Measurements from ENCODE around the gene CRY2.

The CRY2 gene

DNA sequence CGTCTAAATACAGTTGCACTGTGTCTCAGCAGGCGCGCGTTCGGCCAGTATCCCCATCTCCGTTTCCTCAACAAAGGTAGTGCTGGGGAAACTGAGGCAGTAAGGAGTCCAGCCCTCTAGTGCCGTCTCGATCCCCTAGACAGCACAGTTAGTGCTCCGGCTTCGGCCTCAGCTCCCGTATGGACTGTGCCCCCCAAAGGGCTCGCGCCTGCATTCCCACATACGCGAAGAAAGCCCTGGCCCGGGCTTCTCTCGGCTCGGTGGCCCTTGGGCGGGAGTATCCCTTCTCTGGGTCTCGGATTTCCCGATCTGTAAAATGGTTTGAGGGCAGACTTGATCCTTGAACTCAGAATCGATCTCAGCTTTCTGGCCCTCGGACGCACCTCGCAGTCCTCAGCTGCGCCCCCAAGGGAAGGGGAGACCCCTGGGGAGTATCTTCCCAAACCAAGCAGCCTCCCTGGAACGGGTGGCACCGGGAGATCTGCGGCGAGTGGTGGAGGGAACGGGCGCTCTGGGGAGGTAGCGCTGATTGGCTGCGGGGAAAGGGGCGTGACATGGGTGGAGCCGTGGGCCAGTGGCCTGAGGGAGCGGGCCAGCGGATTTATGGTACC is 71.2 kb downstream of the CRY2 start:
- DNase-seq (ENCODE audit: low spot score): peak; percentile 64

DNA sequence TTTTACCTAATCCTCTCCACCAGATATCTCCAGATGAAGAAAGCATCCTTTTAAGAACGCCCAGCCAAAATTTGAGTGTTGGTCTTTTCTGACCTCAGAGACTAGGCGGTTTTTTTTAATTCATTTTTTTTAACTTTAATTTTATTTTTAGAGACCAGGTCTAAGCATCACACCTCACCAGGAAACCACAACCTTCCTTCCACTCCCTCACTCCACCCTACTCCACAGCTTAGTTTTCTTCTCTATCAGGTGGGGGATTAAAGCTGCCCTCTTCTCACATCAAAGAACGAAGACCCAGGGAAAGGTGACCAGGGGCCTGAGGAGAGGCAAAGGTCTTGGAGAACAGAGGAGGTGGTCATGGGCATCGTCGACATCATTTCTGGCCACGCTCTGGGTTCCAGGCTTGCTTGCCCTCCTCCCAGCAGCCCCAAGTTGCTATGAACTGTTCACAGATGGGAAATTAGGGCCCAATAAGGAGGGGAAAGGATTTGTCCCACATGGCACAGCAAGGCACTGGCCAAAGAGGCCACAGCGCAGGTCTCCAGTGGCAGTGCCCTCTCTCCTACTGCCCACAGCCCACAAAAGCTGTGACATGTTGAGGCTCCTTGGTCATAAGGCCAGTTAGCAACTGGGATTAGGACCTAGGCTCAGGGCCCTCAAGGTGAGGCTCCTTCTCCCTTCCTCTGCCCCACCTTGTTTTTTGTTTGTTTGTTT is 71.8 kb downstream of the CRY2 start:
- no peak for DNase-seq (ENCODE audit: low spot score)

DNA sequence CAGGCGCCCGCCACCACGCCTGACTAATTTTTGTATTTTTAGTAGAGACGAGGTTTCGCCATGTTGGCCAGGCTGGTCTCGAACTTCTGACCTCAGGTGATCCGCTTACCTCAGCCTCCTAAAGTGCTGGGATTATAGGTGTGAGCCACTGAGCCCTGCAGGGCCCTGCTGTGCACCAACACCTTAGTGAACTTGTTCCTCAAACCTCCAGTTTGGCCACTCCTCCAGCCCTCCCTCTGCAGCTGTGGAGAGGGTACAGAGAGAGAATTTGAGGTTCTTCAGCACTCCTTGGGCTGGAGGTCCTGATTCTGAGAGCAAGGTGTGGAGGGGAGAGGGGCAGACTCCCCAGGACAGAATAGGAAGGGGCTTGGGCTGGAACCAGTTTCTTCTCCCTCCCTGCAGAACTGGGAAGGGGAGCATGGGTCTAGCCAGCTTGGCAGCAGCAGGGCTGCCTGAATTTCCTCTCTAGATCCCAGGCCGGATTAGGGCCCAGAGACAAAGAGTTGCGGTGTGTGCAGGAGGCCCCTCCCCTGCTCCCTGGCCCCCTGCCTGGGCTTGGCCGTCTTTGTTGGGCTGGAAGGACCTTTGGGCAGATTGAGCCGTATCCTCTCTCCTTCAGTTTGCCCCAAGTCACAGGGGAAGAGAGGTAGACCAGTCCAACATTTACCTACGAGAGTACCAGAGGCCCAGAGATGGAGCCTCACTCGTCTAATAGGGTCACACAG is 72.7 kb downstream of the CRY2 start:
- DNase-seq (ENCODE audit: low spot score): no peak

DNA sequence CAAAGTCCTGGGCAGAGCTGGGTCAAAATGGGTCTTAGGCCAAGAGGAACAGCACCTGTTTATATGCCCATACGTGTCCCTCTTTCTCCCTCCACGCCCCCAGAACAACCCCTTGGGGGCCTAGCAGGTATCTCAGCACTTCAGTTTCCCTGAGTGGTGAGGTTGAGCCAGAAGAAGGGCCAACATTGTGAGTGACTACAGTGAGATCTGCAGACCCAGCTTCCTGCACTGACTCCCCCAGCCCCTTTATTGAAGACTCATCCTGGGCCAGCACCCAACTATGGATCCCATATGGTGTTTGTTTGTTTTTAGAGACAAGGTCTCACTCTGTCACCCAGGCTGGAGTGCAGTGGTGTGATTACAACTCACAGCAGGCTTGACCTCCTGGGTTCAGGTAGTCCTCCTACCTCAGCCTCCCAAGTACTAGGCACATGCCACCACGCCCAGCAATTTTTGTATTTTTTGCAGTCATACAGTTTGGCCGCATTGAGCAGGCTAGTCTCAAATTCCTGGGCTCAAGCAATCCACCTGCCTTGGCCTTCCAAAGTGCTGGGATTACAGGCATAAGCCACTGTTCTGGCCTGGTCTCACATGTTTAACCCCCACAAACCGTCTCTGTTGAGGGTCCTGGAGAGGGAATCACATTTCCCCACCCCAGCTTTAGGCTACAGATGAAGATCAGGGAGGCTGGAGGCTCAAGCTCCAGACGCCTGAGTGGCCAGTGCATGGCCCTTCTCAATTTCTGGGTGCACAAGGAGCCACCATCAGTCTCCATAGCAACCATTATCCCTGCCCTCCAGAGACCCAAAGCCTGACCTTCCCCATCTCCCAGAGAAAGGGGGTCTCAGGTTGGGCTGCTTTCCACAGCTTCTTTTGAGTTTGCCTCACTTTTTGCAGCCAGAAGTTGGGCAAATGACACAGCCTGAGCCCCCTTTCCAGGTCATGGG is 73.5 kb downstream of the CRY2 start:
- no peak for DNase-seq (ENCODE audit: low spot score)

DNA sequence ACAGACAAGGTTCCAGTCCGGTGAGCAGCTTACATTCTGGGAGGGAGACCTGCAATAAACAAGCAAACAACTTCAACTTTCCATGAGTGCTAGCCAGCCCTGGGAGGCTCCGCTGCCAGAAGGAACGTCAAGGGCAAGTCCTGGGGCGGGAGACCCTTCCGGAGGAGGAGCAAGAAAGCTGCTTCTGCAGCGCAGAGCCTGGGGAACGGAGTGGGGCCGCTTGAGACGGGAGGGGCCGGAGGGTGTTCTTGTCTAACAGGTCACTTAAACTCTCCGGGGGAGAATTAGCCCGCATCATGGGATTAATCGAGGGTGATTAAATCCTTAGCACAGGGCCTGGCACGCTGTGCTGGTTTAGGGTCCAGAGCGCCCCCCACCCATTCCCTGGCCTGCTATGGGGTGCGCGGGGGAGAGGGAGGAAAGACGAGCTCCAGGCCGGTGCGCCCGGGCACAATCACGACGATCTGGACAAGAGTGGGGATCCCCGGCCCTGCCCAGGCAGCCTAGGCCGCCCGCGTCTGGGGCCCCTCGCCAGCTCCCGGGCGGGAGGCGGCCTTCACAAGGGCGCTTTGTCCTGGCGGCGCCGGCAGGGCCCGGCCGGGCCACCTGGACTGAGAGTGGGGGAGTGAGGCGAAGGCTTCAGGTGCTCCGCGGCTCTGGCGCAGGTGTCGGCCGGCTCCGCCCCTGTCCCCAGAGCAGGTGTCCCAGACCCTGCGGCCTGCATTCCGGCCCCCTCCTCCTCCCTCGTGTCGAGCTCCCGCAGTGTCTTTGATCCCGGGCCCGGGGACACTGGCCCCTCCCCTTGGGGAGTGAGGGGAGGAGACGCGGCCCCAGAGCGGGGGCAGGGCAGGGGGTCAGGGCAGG is 74.5 kb downstream of the CRY2 start:
- DNase-seq (ENCODE audit: low spot score): no peak

DNA sequence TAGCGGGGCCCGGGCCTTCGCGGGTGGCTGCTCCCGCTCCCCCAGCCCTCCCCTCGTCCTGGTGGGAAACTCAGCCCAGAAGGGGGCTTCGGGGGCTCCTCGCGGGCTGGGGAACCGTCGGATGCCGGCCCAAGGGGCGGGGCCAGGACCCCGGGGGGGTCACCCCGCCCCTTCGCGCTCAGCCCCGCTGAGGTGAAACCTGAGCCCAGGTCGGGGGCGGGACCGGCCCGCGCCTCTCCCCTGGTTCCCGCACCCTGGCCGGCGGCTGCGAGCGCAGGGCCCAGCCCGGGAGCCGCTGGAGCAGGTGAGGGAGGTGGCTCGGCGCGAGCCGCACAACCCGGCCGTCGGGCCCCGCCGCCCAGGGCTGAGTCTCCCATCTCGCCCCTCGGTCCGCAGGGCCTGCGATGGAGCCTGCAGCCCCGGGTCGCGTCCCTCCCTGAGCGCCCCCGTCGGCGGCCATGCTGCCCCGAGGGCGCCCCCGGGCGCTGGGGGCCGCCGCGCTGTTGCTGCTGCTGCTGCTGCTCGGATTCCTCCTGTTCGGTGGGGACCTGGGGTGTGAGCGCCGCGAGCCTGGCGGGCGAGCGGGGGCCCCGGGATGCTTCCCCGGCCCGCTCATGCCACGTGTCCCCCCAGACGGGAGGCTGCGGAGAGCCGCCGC is 75.3 kb downstream of the CRY2 start, which contains the start of gene LARGE2:
Gene LARGE2, plus strand, starts transcription at position 232 of the 658 bp plus-strand sequence. Its CDS starts 227 bp downstream, at position 459.
- no peak for DNase-seq (ENCODE audit: low spot score)

DNA sequence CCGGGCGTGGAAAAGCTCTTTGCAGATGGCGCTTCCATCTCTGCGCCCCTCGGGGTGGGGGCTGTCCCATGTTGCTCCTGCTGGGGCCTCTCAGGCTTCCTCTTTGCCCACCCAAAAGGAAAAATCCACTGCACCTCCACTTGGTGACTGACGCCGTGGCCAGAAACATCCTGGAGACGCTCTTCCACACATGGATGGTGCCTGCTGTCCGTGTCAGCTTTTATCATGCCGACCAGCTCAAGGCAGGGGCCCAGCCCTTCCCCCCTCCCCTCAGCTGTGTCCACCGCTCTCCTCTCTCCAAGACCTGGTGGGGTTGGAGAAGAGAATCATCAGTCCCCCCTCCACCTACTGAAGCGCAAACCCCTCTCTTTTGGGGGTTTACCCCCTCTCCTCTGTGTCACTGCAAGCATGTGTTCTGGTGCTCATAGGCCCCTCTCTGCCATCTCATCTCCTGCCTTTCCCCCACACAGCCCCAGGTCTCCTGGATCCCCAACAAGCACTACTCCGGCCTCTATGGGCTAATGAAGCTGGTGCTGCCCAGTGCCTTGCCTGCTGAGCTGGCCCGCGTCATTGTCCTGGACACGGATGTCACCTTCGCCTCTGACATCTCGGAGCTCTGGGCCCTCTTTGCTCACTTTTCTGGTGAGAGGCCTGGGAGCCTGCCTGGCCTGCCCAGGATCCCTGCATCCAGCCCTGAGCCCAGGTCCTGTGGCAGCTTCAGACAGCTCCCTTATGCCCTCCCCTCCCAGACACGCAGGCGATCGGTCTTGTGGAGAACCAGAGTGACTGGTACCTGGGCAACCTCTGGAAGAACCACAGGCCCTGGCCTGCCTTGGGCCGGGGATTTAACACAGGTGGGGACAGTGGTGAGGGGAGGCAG is 77.0 kb downstream of the CRY2 start:
- no peak for DNase-seq (ENCODE audit: low spot score)

DNA sequence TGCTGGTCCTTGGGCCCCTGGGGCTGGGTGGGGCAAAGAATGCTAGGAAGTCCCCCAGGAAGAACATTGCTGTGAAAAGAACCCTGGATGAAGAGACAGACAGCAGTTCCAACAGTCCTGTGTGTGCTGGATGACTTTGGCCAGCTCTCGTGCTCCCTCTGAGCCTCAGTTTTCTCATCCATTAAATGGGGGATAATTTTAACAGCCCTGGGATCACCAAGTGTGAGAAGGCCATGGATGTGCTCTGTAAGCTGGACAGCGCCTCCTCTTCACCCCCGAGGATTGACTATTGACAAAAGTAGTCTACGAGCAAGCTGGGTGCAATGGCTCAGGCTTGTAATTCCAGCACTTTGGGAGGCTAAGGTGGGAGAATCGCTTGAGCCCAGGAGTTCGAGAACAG is 77.7 kb downstream of the CRY2 start:
- no peak for DNase-seq (ENCODE audit: low spot score)

DNA sequence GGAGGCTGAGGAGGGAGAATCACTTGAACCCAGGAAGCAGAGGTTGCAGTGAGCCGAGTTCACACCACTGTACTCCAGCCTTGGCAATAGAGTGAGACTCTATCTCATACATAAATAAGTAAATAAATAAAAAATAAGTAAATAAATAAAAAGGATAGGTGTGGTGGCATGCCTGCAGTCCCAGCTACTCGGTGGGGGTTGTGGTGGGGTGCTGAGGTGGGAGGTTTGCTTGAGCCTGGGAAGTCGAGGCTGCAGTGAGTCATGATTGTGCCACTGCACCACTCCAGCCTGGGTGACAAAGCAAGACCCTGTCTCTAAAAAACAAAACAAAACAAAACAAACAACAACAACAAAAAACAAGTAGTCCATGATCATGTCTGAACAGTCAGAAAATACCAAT is 78.3 kb downstream of the CRY2 start:
- no peak for DNase-seq (ENCODE audit: low spot score)

DNA sequence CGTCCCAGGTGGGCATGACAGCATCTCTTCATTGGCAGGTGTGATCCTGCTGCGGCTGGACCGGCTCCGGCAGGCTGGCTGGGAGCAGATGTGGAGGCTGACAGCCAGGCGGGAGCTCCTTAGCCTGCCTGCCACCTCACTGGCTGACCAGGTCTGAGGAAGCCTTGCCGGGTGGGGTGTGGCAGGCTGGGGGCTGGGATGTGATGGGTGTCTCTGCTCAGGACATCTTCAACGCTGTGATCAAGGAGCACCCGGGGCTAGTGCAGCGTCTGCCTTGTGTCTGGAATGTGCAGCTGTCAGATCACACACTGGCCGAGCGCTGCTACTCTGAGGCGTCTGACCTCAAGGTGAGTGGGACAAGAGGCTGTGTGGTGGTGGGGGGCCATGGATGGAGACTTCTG is 78.7 kb downstream of the CRY2 start:
- DNase-seq (ENCODE audit: low spot score): no peak

DNA sequence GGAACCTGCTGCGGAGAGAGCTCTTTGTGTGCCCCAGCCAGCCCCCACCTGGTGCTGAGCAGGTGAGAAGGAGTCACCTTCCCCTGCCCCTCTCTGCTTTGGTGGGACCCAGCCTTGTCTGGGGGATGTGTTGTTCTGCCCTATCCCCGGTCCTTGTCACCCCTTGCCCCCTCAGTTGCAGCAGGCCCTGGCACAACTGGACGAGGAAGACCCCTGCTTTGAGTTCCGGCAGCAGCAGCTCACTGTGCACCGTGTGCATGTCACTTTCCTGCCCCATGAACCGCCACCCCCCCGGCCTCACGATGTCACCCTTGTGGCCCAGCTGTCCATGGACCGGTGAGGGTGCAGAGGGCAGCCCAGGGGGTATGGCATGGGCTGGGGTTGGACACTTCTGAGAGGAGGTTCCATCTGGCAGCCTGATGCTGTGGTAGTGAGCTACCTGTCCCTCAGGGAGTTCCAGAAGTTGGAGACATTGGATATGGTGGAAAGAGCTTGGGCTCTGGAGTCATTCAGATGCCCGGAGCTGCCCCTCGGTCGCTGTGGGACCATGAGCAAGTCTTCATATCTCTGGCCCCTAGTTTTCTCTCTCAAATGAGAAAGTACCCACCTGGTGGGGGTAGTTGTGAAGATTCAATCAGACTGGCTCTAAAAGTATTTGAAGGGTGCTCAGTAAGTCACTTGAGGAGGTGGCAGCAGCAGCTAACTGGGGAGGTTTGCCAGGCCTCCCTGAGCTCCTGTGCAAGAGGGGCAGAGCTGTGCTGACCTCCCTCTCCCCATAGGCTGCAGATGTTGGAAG is 79.5 kb downstream of the CRY2 start:
- no peak for DNase-seq (ENCODE audit: low spot score)

DNA sequence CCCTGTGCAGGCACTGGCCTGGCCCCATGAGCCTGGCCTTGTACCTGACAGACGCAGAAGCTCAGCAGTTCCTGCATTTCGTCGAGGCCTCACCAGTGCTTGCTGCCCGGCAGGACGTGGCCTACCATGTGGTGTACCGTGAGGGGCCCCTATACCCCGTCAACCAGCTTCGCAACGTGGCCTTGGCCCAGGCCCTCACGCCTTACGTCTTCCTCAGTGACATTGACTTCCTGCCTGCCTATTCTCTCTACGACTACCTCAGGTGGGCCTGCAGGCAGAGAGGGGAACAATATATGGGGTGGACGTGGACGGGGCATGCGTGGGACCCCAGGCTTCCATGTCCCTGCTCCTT is 80.0 kb downstream of the CRY2 start:
- DNase-seq (ENCODE audit: low spot score): no peak

DNA sequence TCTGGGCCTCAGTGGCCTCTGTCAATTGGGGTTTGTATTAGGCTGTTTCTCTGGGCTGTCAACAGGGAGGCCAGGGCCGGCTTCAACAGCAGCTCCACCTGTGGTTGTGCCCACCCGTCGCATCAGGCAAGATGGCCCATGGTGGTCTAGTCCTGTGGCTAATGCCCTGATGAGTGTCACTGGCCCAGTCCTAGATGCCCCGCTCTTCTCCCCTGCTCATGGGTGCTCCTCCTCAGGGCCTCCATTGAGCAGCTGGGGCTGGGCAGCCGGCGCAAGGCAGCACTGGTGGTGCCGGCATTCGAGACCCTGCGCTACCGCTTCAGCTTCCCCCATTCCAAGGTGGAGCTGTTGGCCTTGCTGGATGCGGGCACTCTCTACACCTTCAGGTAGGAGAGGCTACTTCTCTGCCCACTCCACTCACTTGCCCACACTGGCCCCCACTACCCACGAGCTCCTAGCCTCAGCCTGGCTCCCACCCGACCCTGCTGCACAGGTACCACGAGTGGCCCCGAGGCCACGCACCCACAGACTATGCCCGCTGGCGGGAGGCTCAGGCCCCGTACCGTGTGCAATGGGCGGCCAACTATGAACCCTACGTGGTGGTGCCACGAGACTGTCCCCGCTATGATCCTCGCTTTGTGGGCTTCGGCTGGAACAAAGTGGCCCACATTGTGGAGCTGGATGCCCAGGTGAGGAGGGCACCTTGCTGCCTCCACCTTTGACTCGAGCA is 80.6 kb downstream of the CRY2 start:
- DNase-seq (ENCODE audit: low spot score): no peak

DNA sequence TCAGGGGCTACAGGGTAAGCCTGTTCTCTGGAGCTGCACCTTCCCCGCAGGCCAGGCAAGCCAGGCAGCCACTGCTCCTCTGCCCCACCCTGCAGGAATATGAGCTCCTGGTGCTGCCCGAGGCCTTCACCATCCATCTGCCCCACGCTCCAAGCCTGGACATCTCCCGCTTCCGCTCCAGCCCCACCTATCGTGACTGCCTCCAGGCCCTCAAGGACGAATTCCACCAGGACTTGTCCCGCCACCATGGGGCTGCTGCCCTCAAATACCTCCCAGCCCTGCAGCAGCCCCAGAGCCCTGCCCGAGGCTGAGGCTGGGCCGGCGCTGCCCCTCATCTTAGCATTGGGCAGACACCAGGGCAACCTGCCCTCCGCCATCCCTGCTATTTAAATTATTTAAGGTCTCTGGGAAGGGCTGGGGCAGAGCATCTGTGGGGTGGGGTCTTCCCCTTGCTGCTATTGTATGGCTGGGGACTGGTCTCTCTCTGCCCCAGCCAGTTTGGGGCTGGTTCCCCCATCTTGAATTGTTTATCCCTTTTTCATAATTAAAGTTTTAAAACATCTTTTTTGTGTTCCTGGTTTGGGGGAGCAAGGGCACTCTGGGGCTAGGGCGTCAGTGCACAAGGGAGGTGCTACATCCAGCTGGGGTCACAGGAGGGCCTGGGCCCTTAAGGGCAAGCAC is 81.4 kb downstream of the CRY2 start:
- DNase-seq (ENCODE audit: low spot score): no peak

DNA sequence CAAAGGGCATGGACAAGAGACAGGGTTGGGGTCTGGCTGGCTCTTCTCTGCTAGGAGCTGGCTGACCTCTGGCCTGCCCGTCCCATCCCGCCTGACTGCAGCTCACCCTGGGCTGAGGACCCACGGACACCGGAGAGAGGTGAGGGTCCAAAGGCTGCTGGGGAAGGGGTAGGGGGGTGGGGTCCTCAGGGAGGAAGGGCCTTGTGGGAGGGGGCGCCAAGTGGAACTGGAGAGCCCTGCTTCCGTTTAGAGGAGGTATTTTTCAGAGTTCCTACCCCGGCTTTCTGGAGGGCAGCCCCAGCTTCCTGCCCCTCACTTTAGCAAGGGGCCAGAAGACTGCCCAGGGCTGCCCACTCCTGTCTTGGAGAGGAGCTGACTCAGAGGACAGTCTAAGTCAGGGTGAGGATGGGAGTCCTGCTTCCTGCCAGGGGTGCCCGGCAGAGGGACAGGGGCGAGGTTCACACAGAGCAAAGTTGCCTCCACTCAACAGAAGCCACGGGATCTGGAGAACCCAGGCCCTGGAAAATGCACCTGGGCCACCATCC is 82.3 kb downstream of the CRY2 start:
- no peak for DNase-seq (ENCODE audit: low spot score)

DNA sequence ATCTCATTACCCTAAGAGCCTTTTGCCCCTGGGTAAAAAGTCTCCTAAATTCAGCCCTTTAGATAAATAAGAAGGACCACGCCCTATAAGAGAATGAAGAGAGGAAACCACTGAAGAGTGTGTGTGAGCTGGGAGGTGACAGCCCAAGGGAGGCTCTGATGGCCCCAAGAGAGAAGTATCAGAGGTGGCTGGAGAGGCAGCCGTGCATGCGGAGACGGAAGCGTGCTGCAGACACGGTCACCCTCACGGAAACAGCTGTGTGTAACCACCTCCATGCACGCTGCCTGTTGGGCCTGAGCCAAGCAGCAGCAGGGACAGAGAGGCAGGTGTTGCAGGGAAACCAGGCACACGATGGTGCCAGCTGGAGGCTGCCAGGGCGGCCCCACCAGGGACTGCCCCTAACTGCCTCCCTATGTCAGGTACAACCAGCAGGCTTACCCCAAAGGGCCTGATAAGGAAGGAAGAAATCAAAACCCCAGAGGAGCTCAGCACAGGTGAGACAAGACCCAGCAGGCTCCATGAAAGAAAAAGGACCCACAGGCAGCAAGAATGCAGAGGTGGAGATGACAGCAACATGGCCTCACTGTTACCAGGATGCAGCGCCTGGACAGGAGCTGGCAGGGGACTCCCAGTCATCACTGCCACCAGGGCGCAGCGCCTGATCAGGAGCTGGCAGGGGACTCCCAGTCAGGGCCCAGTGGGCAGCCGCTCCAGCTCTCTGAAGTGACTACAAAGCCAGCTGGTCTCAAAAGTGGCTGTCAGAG is 82.9 kb downstream of the CRY2 start:
- no peak for DNase-seq (ENCODE audit: low spot score)

All from hematopoietic multipotent progenitor cell treated with erythropoietin and hydrocortisone succinate and interleukin-3 and kit ligand, for 17 days (in vitro differentiated cells).